B cell (primary cell): Measurements from ENCODE around the gene PHLPP2. TPM values are rescaled to one million over a fixed set of nuclear protein-coding genes. Genes with fewer than 3 reads are reported as not detected.

Experiments
- ATAC-seq: fragments of 200-7000 bp; cut with Tn5 transposase; one replicate; pipeline ENCODE4 v1.10.0; 2021; ENCODE audit warnings: low read depth, mild to moderate bottlenecking, moderate number of reproducible peaks, moderate library complexity
- CTCF ChIA-PET: fragments of 350-600 bp; sonication (Branson Sonifier 250); formaldehyde crosslinking; loops from one replicate; lab custom pipeline; 2021; ENCODE audit warnings: antibody characterized with exemption, inconsistent platforms; lab: Charles Lee
- POLR2A ChIA-PET: fragments of 350-600 bp; sonication (Branson Sonifier 250); formaldehyde crosslinking; loops from one replicate; lab custom pipeline; 2021; ENCODE audit warnings: antibody characterized with exemption; lab: Charles Lee
- DNase-seq: peaks from one replicate; pipeline ENCODE4 v3.0.0; 2013
- H2AFZ ChIP-seq: 2 replicates; pipeline ENCODE4 v1.6.1; 2012; ENCODE audit warnings: mild to moderate bottlenecking, low read depth, low read length; ENCODE audit not compliant: insufficient read depth, poor library complexity, severe bottlenecking
- H3K27ac ChIP-seq, 2 donors: 1 replicate in 1 of 2; 2 replicates in 1 of 2; pipeline ENCODE4 v1.5.1; 2012 to 2013; ENCODE audit warnings: low read length in 2 of 2, mild to moderate bottlenecking in 2 of 2, moderate library complexity in 1 of 2
- H3K27me3 ChIP-seq, 4 experiments: fragments of 200-600 bp in 1 of 4; sonication (generic) in 1 of 4; replicated peaks in 1 of 4; 1 replicate in 2 of 4; 2 replicates in 2 of 4; pipeline versions ENCODE4 v1.6.1 to v1.7.0; 2013 to 2016; ENCODE audit warnings: low read length in 3 of 4, mild to moderate bottlenecking in 2 of 4, mixed read lengths in 1 of 4, moderate library complexity in 1 of 4; ENCODE audit not compliant: insufficient read depth in 4 of 4, control insufficient read depth in 3 of 4; ENCODE audit errors: control extremely low read depth in 1 of 4
- H3K36me3 ChIP-seq, 2 experiments: replicated peaks in 1 of 2; 1 replicate in 1 of 2; 2 replicates in 1 of 2; pipeline versions ENCODE4 v1.6.1 to v1.7.1; 2013; ENCODE audit warnings: low read length in 1 of 2; ENCODE audit not compliant: insufficient read depth in 2 of 2, control insufficient read depth in 1 of 2; ENCODE audit errors: control extremely low read depth in 1 of 2, extremely low read depth in 1 of 2
- H3K4me1 ChIP-seq, 2 donors: fragments of 200-600 bp in 1 of 2; sonication (generic) in 1 of 2; 1 replicate in 1 of 2; 2 replicates in 1 of 2; pipeline versions ENCODE4 v1.5.1 to v1.6.1; 2013 to 2017; ENCODE audit warnings: low read length in 2 of 2; ENCODE audit not compliant: control insufficient read depth in 2 of 2, insufficient read depth in 2 of 2
- H3K4me2 ChIP-seq: replicated peaks from 2 replicates; pipeline ENCODE3; 2012; ENCODE audit warnings: mild to moderate bottlenecking, low read depth, low read length; ENCODE audit not compliant: poor library complexity, severe bottlenecking
- H3K4me3 ChIP-seq, 5 experiments: fragments of 200-600 bp in 1 of 5; sonication (generic) in 1 of 5; 1 replicate in 3 of 5; 2 replicates in 2 of 5; pipeline versions ENCODE4 v1.5.1 to v1.7.0; 2011 to 2016; ENCODE audit warnings: low read length in 4 of 5, mild to moderate bottlenecking in 4 of 5, low read depth in 2 of 5, control low read depth in 1 of 5, moderate library complexity in 1 of 5; ENCODE audit not compliant: insufficient read depth in 1 of 5; ENCODE audit errors: control extremely low read depth in 1 of 5, extremely low read depth in 1 of 5
- H3K79me2 ChIP-seq: fragments of 200-600 bp; sonication (generic); one replicate; pipeline ENCODE4 v1.6.0; 2016; ENCODE audit warnings: low read length; ENCODE audit not compliant: control insufficient read depth, insufficient read depth
- H3K9ac ChIP-seq: fragments of 200-600 bp; sonication (generic); 2 replicates; pipeline ENCODE4 v1.6.1; 2017; ENCODE audit warnings: mild to moderate bottlenecking, low read length, moderate library complexity
- H3K9me3 ChIP-seq, 3 donors: one replicate each; pipeline versions ENCODE4 v1.6.1 to v1.7.1; 2013; ENCODE audit warnings: low read length in 2 of 3; ENCODE audit not compliant: control insufficient read depth in 2 of 3, insufficient read depth in 1 of 3; ENCODE audit errors: control extremely low read depth in 1 of 3
- H4K20me1 ChIP-seq: 2 replicates; pipeline ENCODE4 v1.6.0; 2012; ENCODE audit warnings: mild to moderate bottlenecking, low read length; ENCODE audit not compliant: insufficient read depth, control insufficient read depth, poor library complexity, severe bottlenecking
- H3K27ac Mint-ChIP-seq: one replicate; pipeline ENCODE4 v1.8.0; 2021; ENCODE audit warnings: mixed read lengths
- H3K27me3 Mint-ChIP-seq: one replicate; pipeline ENCODE4 v1.8.0; 2021; ENCODE audit warnings: mixed read lengths
- H3K4me1 Mint-ChIP-seq: one replicate; pipeline ENCODE4 v1.8.0; 2021; ENCODE audit warnings: mixed read lengths
- H3K4me3 Mint-ChIP-seq: one replicate; pipeline ENCODE4 v1.8.0; 2021; ENCODE audit warnings: mixed read lengths
- H3K9me3 Mint-ChIP-seq: one replicate; pipeline ENCODE4 v1.8.0; 2022; ENCODE audit warnings: mixed read lengths; ENCODE audit not compliant: insufficient read depth
- CTCF ChIP-seq: fragments of 200-600 bp; IDR thresholded peaks from one replicate; pipeline ENCODE4 v1.8.0; 2022; ENCODE audit warnings: antibody characterized with exemption, mild to moderate bottlenecking
- EZH2 ChIP-seq: IDR thresholded peaks from 2 replicates; pipeline ENCODE4 v1.6.1; 2012; ENCODE audit warnings: borderline replicate concordance, low read depth, mild to moderate bottlenecking, moderate library complexity, low read length; ENCODE audit not compliant: insufficient read depth, poor library complexity, severe bottlenecking
- WGBS: methylation state at CpG from one replicate; pipeline ENCODE4 v1.1.5; 2013; ENCODE audit warnings: missing lambda C conversion rate; ENCODE audit not compliant: insufficient coverage; 5-methylcytosine and 5-hydroxymethylcytosine counted together
- intact Hi-C: fragments of 100-400 bp; cut with micrococcal nuclease; formaldehyde crosslinking; loops from one replicate; pipeline ENCODE4 v1.10.0; 2022
- polyA plus RNA-seq: library from polyadenylated mRNA; depleted of rRNA; stranded (reverse); fragments of >200 nt; gene quantifications from 2 replicates; pipeline ENCODE4 v1.2.3, GENCODE V29; 2012
- total RNA-seq, 2 donors: library from RNA; stranded (reverse); fragments of 120-200 nt in 1 of 2; gene quantifications; 1 replicate in 1 of 2; 2 replicates in 1 of 2; pipeline versions ENCODE4 v1.2.3 to v1.2.4, GENCODE V29; 2013 to 2022

Gene PHLPP2
- total and polyA plus RNA-seq, 2 donors (not counting 1 experiment from before 2014, with no cell fraction given), result 7.2 to 16.1 TPM

GRCh38 chr16:71671165-71671564 lies 53.3 kb downstream of the PHLPP2 start:
- peaks cover 25 to 68% of the 10 kb centered on the region in 2 experiments for H3K36me3 ChIP-seq
- Mint-ChIP-seq H3K4me3 (no peak overlapping the region), H3K27ac (no peak overlapping the region), H3K27me3 (no peaks in the 10 kb centered on the region), H3K4me1 (no peaks in the 10 kb centered on the region), H3K9me3 (no peaks in the 10 kb centered on the region)
- no peak for ATAC-seq
- no peak overlapping the region for H3K9ac ChIP-seq
- no peaks in the 10 kb centered on the region for H3K79me2 ChIP-seq
- H3K27ac ChIP-seq, result no peak overlapping the region
- no peaks in the 10 kb centered on the region for H4K20me1 ChIP-seq
- intact Hi-C loops, result no loop called here
- no peaks in the 10 kb centered on the region for H3K27me3 ChIP-seq
- H3K4me2 ChIP-seq, result no peak overlapping the region
- no peak for TF ChIP-seq CTCF
- TF ChIP-seq EZH2, result no peak
- CTCF ChIA-PET, result interaction anchor here (1.3 kb wide), 1 partner anchor 60 kb away, joined by 3 read pairs; no protein-coding TSS in a partner anchor
- no peak overlapping the region for H3K4me3 ChIP-seq
- DNase-seq, result no peak
- POLR2A ChIA-PET, result no interaction called here
- H3K9me3 ChIP-seq, result no peaks in the 10 kb centered on the region
- no peak overlapping the region for H2AFZ ChIP-seq
- 88% methylated on average over 1 of the region's 3 CpGs for WGBS
- no peaks in the 10 kb centered on the region for H3K4me1 ChIP-seq

DNA sequence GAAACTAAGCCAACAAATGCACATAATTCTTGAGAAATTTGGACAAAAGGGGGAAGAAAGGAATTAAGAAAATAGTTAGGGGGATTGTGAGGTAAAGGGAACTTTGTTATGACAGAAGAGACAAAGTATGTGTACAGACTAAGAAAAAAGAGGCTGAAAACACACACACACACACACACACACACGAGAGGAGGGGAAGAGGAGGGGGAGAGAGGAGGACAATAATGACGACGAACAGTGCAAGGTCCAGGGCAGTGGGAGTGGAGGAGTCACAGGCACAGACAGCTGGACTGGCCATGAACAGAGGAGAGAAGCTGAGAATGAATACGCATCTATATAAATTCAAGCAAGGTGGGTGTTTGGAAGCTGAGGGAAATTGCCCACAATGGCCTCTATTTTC lies 54.0 kb downstream of the PHLPP2 start:
- Mint-ChIP-seq H3K27me3 (no peaks in the 10 kb centered on the region), H3K4me1 (no peaks in the 10 kb centered on the region), H3K4me3 (no peak overlapping the region), H3K27ac (no peak overlapping the region), H3K9me3 (no peaks in the 10 kb centered on the region)
- ChIA-PET CTCF (interaction anchor here (1.3 to 1.4 kb wide), 2 partner anchors 59 to 291 kb away, joined by 3 to 6 read pairs; no protein-coding TSS in a partner anchor), POLR2A (no interaction called here)
- no peaks in the 10 kb centered on the region for H4K20me1 ChIP-seq
- ATAC-seq, result no peak
- H3K36me3 ChIP-seq, result peaks cover 25 to 66% of the 10 kb centered on the region in 2 experiments
- no peak overlapping the region for H3K9ac ChIP-seq
- H3K27me3 ChIP-seq, result no peaks in the 10 kb centered on the region
- intact Hi-C loops, result no loop called here
- H3K9me3 ChIP-seq, result no peaks in the 10 kb centered on the region
- H3K27ac ChIP-seq, result no peak overlapping the region
- TF ChIP-seq EZH2 (no peak), CTCF (no peak)
- H3K79me2 ChIP-seq, result no peaks in the 10 kb centered on the region
- no peak overlapping the region for H3K4me2 ChIP-seq
- WGBS, result 100% methylated on average over 3 of the region's 4 CpGs
- no peak overlapping the region for H3K4me3 ChIP-seq
- no peak overlapping the region for H2AFZ ChIP-seq
- no peak for DNase-seq
- no peaks in the 10 kb centered on the region for H3K4me1 ChIP-seq
